Activated CD8-positive, alpha-beta T cell treated with anti-CD3 and anti-CD28 coated beads for 36 hours (primary cell): ENCODE results near the gene CTTN. TPM values are rescaled to one million over a fixed set of nuclear protein-coding genes. Genes with fewer than 3 reads are reported as not detected.

ENCODE experiments used
- ATAC-seq: fragments of 200-7000 bp; cut with Tn5 transposase; one replicate; pipeline ENCODE4 v1.10.0; 2021; ENCODE audit warnings: mild to moderate bottlenecking, moderate library complexity
- CTCF ChIA-PET: fragments of 350-600 bp; sonication (Branson Sonifier 250); formaldehyde crosslinking; loops from one replicate; lab custom pipeline; 2021; ENCODE audit warnings: antibody characterized with exemption; lab: Charles Lee
- POLR2A ChIA-PET: fragments of 350-600 bp; sonication (Branson Sonifier 250); formaldehyde crosslinking; loops from one replicate; lab custom pipeline; 2021; ENCODE audit warnings: antibody characterized with exemption; lab: Charles Lee
- DNase-seq: peaks from one replicate; pipeline ENCODE4 v3.0.0-alpha.2; 2020
- H3K27ac Mint-ChIP-seq: one replicate; pipeline ENCODE4 v1.8.0; 2021; ENCODE audit warnings: mild to moderate bottlenecking, mixed read lengths
- H3K27me3 Mint-ChIP-seq: one replicate; pipeline ENCODE4 v1.8.0; 2021; ENCODE audit warnings: mixed read lengths
- H3K36me3 Mint-ChIP-seq: one replicate; pipeline ENCODE4 v1.8.0; 2021; ENCODE audit warnings: low read depth, mixed read lengths
- H3K4me1 Mint-ChIP-seq: one replicate; pipeline ENCODE4 v1.8.0; 2021; ENCODE audit warnings: low read depth, mixed read lengths
- H3K4me3 Mint-ChIP-seq: one replicate; pipeline ENCODE4 v1.8.0; 2021; ENCODE audit warnings: mild to moderate bottlenecking, moderate library complexity, mixed read lengths
- H3K9me3 Mint-ChIP-seq: one replicate; pipeline ENCODE4 v1.8.0; 2021; ENCODE audit warnings: mixed read lengths
- intact Hi-C: fragments of 100-400 bp; cut with micrococcal nuclease; formaldehyde crosslinking; loops from one replicate; pipeline ENCODE4 v1.10.0; 2022
- total RNA-seq, 2 experiments: library from RNA; stranded (reverse); gene quantifications; one replicate each; pipeline ENCODE4 v1.2.3, GENCODE V29; 2021
- TF ChIP-seq, protein P1 (sequence below): fragments of 200-600 bp; IDR thresholded peaks from one replicate; pipeline ENCODE4 v1.8.0; 2022; ENCODE audit warnings: antibody characterized with exemption, mild to moderate bottlenecking

Gene CTTN
- total RNA-seq, 2 experiments from 2014 or later: 8.6 to 9.9 TPM

GRCh38 chr11:70411713-70412452, 13.6 kb downstream of the CTTN start:
- TF ChIP-seq, protein P1, sequence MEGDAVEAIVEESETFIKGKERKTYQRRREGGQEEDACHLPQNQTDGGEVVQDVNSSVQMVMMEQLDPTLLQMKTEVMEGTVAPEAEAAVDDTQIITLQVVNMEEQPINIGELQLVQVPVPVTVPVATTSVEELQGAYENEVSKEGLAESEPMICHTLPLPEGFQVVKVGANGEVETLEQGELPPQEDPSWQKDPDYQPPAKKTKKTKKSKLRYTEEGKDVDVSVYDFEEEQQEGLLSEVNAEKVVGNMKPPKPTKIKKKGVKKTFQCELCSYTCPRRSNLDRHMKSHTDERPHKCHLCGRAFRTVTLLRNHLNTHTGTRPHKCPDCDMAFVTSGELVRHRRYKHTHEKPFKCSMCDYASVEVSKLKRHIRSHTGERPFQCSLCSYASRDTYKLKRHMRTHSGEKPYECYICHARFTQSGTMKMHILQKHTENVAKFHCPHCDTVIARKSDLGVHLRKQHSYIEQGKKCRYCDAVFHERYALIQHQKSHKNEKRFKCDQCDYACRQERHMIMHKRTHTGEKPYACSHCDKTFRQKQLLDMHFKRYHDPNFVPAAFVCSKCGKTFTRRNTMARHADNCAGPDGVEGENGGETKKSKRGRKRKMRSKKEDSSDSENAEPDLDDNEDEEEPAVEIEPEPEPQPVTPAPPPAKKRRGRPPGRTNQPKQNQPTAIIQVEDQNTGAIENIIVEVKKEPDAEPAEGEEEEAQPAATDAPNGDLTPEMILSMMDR: no peak
- POLR2A ChIA-PET: interaction anchor here (0.6 to 0.8 kb wide), 2 partner anchors 14 to 16 kb away, joined by 3 to 4 read pairs; no protein-coding TSS in a partner anchor
- Mint-ChIP-seq H3K36me3 (peaks cover 28% of the 10 kb centered on the region), H3K4me3 (no peak overlapping the region), H3K27ac (no peak overlapping the region), H3K4me1 (peaks cover 12% of the 10 kb centered on the region), H3K27me3 (peaks cover 7% of the 10 kb centered on the region), H3K9me3 (no peaks in the 10 kb centered on the region)
- ATAC-seq: no peak
- intact Hi-C loops: no loop called here
- CTCF ChIA-PET: interaction anchor here (1.0 kb wide), 1 partner anchor 163 kb away, joined by 4 read pairs; no protein-coding TSS in a partner anchor
- no peak for DNase-seq

GRCh38 chr11:70413151-70413550, 14.8 kb downstream of the CTTN start:
- CTCF ChIA-PET: no interaction called here
- POLR2A ChIA-PET: no interaction called here

GRCh38 chr11:70414341-70415100, 16.2 kb downstream of the CTTN start:
- intact Hi-C loops: no loop called here
- ATAC-seq (no peak), DNase-seq (no peak)
- ChIA-PET CTCF (interaction anchor here (0.6 kb wide), 1 partner anchor 1731 kb away, joined by 3 read pairs; no protein-coding TSS in a partner anchor), POLR2A (no interaction called here)
- Mint-ChIP-seq H3K9me3 (no peaks in the 10 kb centered on the region), H3K27me3 (peaks cover 5% of the 10 kb centered on the region), H3K36me3 (peaks cover 28% of the 10 kb centered on the region), H3K4me3 (no peak overlapping the region), H3K4me1 (peaks cover 12% of the 10 kb centered on the region), H3K27ac (no peak overlapping the region)
- TF ChIP-seq, protein P1: no peak

More at GRCh38 chr11:70413151-70413550, 14.8 kb downstream of the CTTN start:
- no peak for DNase-seq
- Mint-ChIP-seq H3K27ac (no peak overlapping the region), H3K36me3 (peaks cover 28% of the 10 kb centered on the region), H3K27me3 (peaks cover 5% of the 10 kb centered on the region), H3K4me3 (no peak overlapping the region), H3K4me1 (peaks cover 12% of the 10 kb centered on the region), H3K9me3 (no peaks in the 10 kb centered on the region)
- ATAC-seq: no peak
- intact Hi-C loops: no loop called here
- TF ChIP-seq, protein P1: no peak

- ATAC-seq (no peak), DNase-seq (no peak)
- H3K27ac Mint-ChIP-seq: no peak overlapping the region
- H3K36me3 Mint-ChIP-seq: peaks cover 25% of the 10 kb centered on the region
- no peaks in the 10 kb centered on the region for H3K9me3 Mint-ChIP-seq
- intact Hi-C loops: no loop called here
- no peak overlapping the region for H3K4me3 Mint-ChIP-seq
- ChIA-PET CTCF (interaction anchor here (0.6 kb wide), 1 partner anchor 1730 kb away, joined by 3 read pairs; no protein-coding TSS in a partner anchor), POLR2A (interaction anchor here (1.0 kb wide), 1 partner anchor 21 kb away, joined by 3 read pairs; no protein-coding TSS in a partner anchor)
- H3K4me1 Mint-ChIP-seq: peaks cover 12% of the 10 kb centered on the region
- H3K27me3 Mint-ChIP-seq: peaks cover 5% of the 10 kb centered on the region
- TF ChIP-seq, protein P1: no peak
These were observed 16.9 kb downstream of the CTTN start for GRCh38 chr11:70415191-70415590.
